Activated CD8-positive, alpha-beta memory T cell treated with anti-CD3 and anti-CD28 coated beads, Interleukin-2, amount 50 U/mL, for 24 hours (primary cell): Measurements from ENCODE around the gene PARP14.
A peak's percentile ranks its signal among the peaks of the same experiment; 100 is the strongest.
"Not testable (repeated sequence)": the region's sequence is repeated elsewhere in the genome, so short reads cannot be mapped to it uniquely, and the experiment has no call there.

ENCODE experiments used
- DNase-seq: peaks from one replicate; pipeline ENCODE4 v3.0.0-alpha.2; 2020; ENCODE audit errors: extremely low read depth

Gene PARP14

GRCh38 chr3:122677216-122677615, 3.4 kb upstream of the PARP14 start:
- DNase-seq: no peak

- no peak for DNase-seq
Observed at GRCh38 chr3:122678506-122678905, 2.1 kb upstream of the PARP14 start.

GRCh38 chr3:122679085-122679881, 1.4 kb upstream of the PARP14 start:
- peak; percentile 55 for DNase-seq

- DNase-seq: no peak
Observed at GRCh38 chr3:122679882-122680474, 661 bp upstream of the PARP14 start.

GRCh38 chr3:122681284-122681973, 790 bp downstream of the PARP14 start:
- no peak for DNase-seq

- DNase-seq: no peak
Observed at GRCh38 chr3:122681974-122682409, 1.4 kb downstream of the PARP14 start.

GRCh38 chr3:122682778-122683411, 2.3 kb downstream of the PARP14 start:
- not testable (repeated sequence) for DNase-seq

- no peak for DNase-seq
Observed at GRCh38 chr3:122687298-122687697, 6.7 kb downstream of the PARP14 start.

GRCh38 chr3:122688996-122689395, 8.4 kb downstream of the PARP14 start:
- DNase-seq: no peak

- DNase-seq: no peak
Observed at GRCh38 chr3:122689587-122689986, 8.9 kb downstream of the PARP14 start.

- no peak for DNase-seq
Observed at GRCh38 chr3:122690096-122690495, 9.5 kb downstream of the PARP14 start.

- no peak for DNase-seq
Observed at GRCh38 chr3:122691195-122691594, 10.6 kb downstream of the PARP14 start.

- no peak for DNase-seq
Observed at GRCh38 chr3:122692674-122693073, 12.0 kb downstream of the PARP14 start.

- no peak for DNase-seq
Observed at GRCh38 chr3:122694966-122695365, 14.3 kb downstream of the PARP14 start.

- DNase-seq: no peak
Observed at GRCh38 chr3:122695927-122696561, 15.4 kb downstream of the PARP14 start.

GRCh38 chr3:122697952-122698620, 17.4 kb downstream of the PARP14 start:
- DNase-seq: no peak

GRCh38 chr3:122700193-122700592, 19.6 kb downstream of the PARP14 start:
- no peak for DNase-seq

GRCh38 chr3:122705379-122705778, 24.7 kb downstream of the PARP14 start:
- no peak for DNase-seq

GRCh38 chr3:122710616-122711251, 30.1 kb downstream of the PARP14 start:
- DNase-seq: not testable (repeated sequence)

- DNase-seq: no peak
Observed at GRCh38 chr3:122714273-122714672, 33.6 kb downstream of the PARP14 start.

- DNase-seq: no peak
Observed at GRCh38 chr3:122716667-122717066, 36.0 kb downstream of the PARP14 start.
